Panc1 (cell line): ENCODE measurements around the gene ADAMTS7. TPM values are rescaled to one million over a fixed set of nuclear protein-coding genes. Genes with fewer than 3 reads are reported as not detected.
"Not testable (repeated sequence)": the region's sequence is repeated elsewhere in the genome, so short reads cannot be mapped to it uniquely, and the experiment has no call there.

Experiments
- ATAC-seq: fragments of 200-7000 bp; cut with Tn5 transposase; 2 replicates; pipeline ENCODE4 v1.9.1; 2020; ENCODE audit warnings: mild to moderate bottlenecking, moderate library complexity
- BruUV-seq: library from RNA; stranded (reverse); fragments of 400-500 nt; replicated peaks from 2 replicates; lab custom pipeline; 2021; lab: Mats Ljungman, UMichigan
- CTCF ChIA-PET: fragments of 300-600 bp; sonication (Branson Sonifier 250); formaldehyde crosslinking; loops from one replicate; lab custom pipeline; 2022; ENCODE audit warnings: antibody characterized with exemption; lab: Charles Lee
- POLR2A ChIA-PET: fragments of 300-600 bp; sonication (Branson Sonifier 250); formaldehyde crosslinking; loops from one replicate; lab custom pipeline; 2022; ENCODE audit warnings: antibody characterized with exemption; lab: Charles Lee
- DNase-seq: peaks from one replicate; pipeline ENCODE4 v3.0.0-alpha.2; 2010; ENCODE audit warnings: low read depth, low spot score
- H3K27ac ChIP-seq: 2 replicates; pipeline ENCODE4 v1.5.1; 2011; ENCODE audit warnings: mild to moderate bottlenecking, low read length, inconsistent platforms
- H3K27me3 ChIP-seq: fragments of 200-500 bp; sonication (Bioruptor generic); 2 replicates; pipeline ENCODE4 v1.6.0; 2014; ENCODE audit warnings: low read length, inconsistent platforms; ENCODE audit not compliant: control insufficient read depth, insufficient read depth
- H3K36me3 ChIP-seq: fragments of 200-500 bp; sonication (Bioruptor generic); 2 replicates; pipeline ENCODE4 v1.5.1; 2014; ENCODE audit warnings: inconsistent platforms, mild to moderate bottlenecking, low read length, moderate library complexity; ENCODE audit not compliant: control insufficient read depth, insufficient read depth
- H3K4me1 ChIP-seq: 2 replicates; pipeline ENCODE4 v1.5.1; 2011; ENCODE audit warnings: inconsistent platforms, mild to moderate bottlenecking, low read length, moderate library complexity; ENCODE audit not compliant: control insufficient read depth, insufficient read depth
- H3K4me3 ChIP-seq, 2 experiments: 2 replicates each; pipeline ENCODE4 v1.5.1; 2011 to 2012; ENCODE audit warnings: low read depth in 2 of 2, low read length in 2 of 2, mild to moderate bottlenecking in 2 of 2, inconsistent platforms in 1 of 2, moderate library complexity in 1 of 2
- H3K9me3 ChIP-seq: fragments of 200-500 bp; sonication (Bioruptor generic); 2 replicates; pipeline ENCODE4 v1.5.1; 2014; ENCODE audit warnings: low read depth, mild to moderate bottlenecking, inconsistent platforms, low read length, moderate library complexity; ENCODE audit not compliant: control insufficient read depth, insufficient read depth
- POLR2AphosphoS5 ChIP-seq: IDR thresholded peaks from 2 replicates; pipeline ENCODE4 v1.6.1; 2012; ENCODE audit warnings: mild to moderate bottlenecking, low read depth, low read length, moderate library complexity
- SIN3A ChIP-seq: IDR thresholded peaks from 2 replicates; pipeline ENCODE4 v1.6.1; 2012; ENCODE audit warnings: low read depth, mild to moderate bottlenecking, low read length, moderate library complexity, borderline replicate concordance; ENCODE audit not compliant: insufficient read depth
- TCF7L2 ChIP-seq: IDR thresholded peaks from 2 replicates; pipeline ENCODE4 v1.6.1; 2011; ENCODE audit warnings: mild to moderate bottlenecking, low read depth, low read length, inconsistent platforms
- in situ Hi-C: cut with HindIII; loops from 2 replicates; pipeline ENCODE4 v1.10.0; 2016; ENCODE audit warnings: low sequenced_read_pairs, low pct_unique_long_range_greater_than_20kb
- intact Hi-C: fragments of 100-400 bp; cut with micrococcal nuclease; formaldehyde crosslinking; loops from one replicate; pipeline ENCODE4 v1.10.0; 2022; ENCODE audit not compliant: unreplicated experiment
- total RNA-seq: library from RNA; stranded (reverse); gene quantifications from one replicate; pipeline ENCODE4 v1.2.1, GENCODE V29; 2021; ENCODE audit not compliant: unreplicated experiment
- TF ChIP-seq, protein P1 (sequence below), 2 experiments: IDR thresholded peaks; 2 replicates each; pipeline ENCODE4 v1.6.1; 2011 to 2012; ENCODE audit warnings: low read depth in 2 of 2, control low read depth in 1 of 2, low read length in 1 of 2, mild to moderate bottlenecking in 1 of 2, moderate library complexity in 1 of 2; ENCODE audit not compliant: insufficient read depth in 1 of 2
- TF ChIP-seq, protein P2 (sequence below): fragments of 450-650 bp; IDR thresholded peaks from 2 replicates; pipeline ENCODE4 v1.5.1; 2017; ENCODE audit warnings: mild to moderate bottlenecking

Gene ADAMTS7
- total RNA-seq, 1 experiment from 2014 or later = 1.0 TPM

DNA sequence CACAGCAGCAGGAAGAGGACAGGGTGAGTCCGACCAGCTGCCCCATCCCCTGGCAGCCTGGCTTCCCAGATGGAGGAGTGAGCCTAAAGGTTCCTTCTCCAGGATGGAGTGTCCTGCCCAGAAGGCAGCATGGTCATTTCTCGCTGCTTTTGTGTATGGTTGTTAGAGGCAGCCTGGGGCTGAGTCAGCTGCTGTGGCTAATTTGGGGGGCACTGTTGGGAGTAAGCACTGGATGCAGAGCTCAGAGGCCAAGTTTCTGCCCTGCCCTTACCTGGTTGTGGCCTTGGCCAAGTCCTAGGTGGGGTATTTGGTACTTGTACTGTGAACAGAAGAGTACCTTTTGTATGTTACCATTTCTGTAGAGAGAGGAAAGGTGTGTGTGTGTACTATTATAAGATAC, 78.6 kb downstream of the ADAMTS7 start:
- CTCF ChIA-PET = no interaction called here
- in situ Hi-C loops = no loop called here

DNA sequence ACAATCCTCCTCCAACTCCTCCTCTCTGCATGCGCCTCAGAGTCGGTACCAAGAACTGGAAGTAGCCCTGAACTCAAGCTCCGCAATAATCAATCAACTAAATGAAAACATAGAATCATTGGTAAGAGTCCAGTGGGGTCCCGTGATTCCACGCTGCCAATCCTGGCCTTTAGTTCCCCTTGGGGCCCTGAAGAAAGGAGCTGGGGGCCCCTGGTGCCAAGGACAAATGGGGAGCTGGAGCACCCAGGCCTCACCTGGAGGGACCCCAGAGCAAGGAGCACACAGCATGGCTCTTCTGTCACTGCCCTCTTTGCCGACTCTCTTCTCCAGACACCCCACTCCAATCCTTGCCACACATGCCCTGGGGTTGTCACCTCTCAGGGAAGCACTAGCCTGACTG, 80.3 kb downstream of the ADAMTS7 start:
- intact Hi-C loops = no loop called here

More for the DNA sequence above, 78.6 kb downstream of the ADAMTS7 start:
- POLR2A ChIA-PET = no interaction called here
- Histone ChIP-seq H3K27ac (no peak overlapping the region), H3K36me3 (no peaks in the 10 kb centered on the region), H3K4me3 (no peak overlapping the region), H3K4me1 (no peaks in the 10 kb centered on the region), H3K9me3 (no peaks in the 10 kb centered on the region), H3K27me3 (no peaks in the 10 kb centered on the region; the same call in 1 of the 2 replicates)
- ATAC-seq (no peak), DNase-seq (no peak)
- intact Hi-C loops = no loop called here
- TF ChIP-seq, protein P1, sequence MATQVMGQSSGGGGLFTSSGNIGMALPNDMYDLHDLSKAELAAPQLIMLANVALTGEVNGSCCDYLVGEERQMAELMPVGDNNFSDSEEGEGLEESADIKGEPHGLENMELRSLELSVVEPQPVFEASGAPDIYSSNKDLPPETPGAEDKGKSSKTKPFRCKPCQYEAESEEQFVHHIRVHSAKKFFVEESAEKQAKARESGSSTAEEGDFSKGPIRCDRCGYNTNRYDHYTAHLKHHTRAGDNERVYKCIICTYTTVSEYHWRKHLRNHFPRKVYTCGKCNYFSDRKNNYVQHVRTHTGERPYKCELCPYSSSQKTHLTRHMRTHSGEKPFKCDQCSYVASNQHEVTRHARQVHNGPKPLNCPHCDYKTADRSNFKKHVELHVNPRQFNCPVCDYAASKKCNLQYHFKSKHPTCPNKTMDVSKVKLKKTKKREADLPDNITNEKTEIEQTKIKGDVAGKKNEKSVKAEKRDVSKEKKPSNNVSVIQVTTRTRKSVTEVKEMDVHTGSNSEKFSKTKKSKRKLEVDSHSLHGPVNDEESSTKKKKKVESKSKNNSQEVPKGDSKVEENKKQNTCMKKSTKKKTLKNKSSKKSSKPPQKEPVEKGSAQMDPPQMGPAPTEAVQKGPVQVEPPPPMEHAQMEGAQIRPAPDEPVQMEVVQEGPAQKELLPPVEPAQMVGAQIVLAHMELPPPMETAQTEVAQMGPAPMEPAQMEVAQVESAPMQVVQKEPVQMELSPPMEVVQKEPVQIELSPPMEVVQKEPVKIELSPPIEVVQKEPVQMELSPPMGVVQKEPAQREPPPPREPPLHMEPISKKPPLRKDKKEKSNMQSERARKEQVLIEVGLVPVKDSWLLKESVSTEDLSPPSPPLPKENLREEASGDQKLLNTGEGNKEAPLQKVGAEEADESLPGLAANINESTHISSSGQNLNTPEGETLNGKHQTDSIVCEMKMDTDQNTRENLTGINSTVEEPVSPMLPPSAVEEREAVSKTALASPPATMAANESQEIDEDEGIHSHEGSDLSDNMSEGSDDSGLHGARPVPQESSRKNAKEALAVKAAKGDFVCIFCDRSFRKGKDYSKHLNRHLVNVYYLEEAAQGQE (IDR thresholded peaks at IDR 0.05; ENCODE audit: insufficient read depth in 1 of 2, low read depth in 2 of 2, low read length in 1 of 2) = no peak
- no peak for TF ChIP-seq TCF7L2
- BruUV-seq = no TSS peak

DNA sequence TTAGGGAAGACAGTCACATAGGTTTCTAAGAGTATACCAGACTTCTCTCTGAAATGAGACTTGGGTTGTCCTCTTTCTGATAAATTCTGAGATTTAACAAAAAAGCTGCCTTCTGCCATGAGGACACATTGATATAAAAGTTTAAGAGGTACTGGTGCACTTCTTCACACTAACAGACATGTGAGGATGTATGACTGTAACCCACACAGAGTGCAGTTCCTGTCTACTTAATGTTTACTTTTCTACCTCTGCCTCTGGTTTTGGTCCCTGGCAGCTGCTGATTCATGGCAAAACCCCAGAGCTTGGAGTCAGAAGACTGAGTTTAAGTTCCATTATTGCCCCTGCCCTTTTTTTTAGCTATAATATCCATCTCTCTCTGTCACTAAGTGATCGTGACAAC, 82.8 kb downstream of the ADAMTS7 start:
- H3K4me1 ChIP-seq, H3K36me3 ChIP-seq, H3K9me3 ChIP-seq, H3K27ac ChIP-seq, BruUV-seq, in situ Hi-C loops, H3K27me3 ChIP-seq, DNase-seq, H3K4me3 ChIP-seq, ATAC-seq, POLR2A ChIA-PET, intact Hi-C loops: not testable (repeated sequence)
- CTCF ChIA-PET = interaction anchor here (0.6 to 1.1 kb wide), 2 partner anchors 20 to 146 kb away, joined by 3 read pairs; no protein-coding TSS in a partner anchor

More for the DNA sequence above, 80.3 kb downstream of the ADAMTS7 start:
- BruUV-seq = no TSS peak
- ATAC-seq = no peak
- in situ Hi-C loops = no loop called here
- DNase-seq = no peak
- ChIA-PET POLR2A (no interaction called here), CTCF (no interaction called here)
- Histone ChIP-seq H3K27ac (no peak overlapping the region), H3K9me3 (no peaks in the 10 kb centered on the region), H3K27me3 (no peaks in the 10 kb centered on the region; the same call in 1 of the 2 replicates), H3K4me3 (no peak overlapping the region), H3K36me3 (no peaks in the 10 kb centered on the region), H3K4me1 (no peaks in the 10 kb centered on the region)
- TF ChIP-seq TCF7L2 (no peak), SIN3A (no peak), POLR2AphosphoS5 (no peak)
- TF ChIP-seq, protein P2, sequence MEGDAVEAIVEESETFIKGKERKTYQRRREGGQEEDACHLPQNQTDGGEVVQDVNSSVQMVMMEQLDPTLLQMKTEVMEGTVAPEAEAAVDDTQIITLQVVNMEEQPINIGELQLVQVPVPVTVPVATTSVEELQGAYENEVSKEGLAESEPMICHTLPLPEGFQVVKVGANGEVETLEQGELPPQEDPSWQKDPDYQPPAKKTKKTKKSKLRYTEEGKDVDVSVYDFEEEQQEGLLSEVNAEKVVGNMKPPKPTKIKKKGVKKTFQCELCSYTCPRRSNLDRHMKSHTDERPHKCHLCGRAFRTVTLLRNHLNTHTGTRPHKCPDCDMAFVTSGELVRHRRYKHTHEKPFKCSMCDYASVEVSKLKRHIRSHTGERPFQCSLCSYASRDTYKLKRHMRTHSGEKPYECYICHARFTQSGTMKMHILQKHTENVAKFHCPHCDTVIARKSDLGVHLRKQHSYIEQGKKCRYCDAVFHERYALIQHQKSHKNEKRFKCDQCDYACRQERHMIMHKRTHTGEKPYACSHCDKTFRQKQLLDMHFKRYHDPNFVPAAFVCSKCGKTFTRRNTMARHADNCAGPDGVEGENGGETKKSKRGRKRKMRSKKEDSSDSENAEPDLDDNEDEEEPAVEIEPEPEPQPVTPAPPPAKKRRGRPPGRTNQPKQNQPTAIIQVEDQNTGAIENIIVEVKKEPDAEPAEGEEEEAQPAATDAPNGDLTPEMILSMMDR = no peak
- TF ChIP-seq, protein P1 (IDR thresholded peaks at IDR 0.05; ENCODE audit: insufficient read depth in 1 of 2, low read depth in 2 of 2, low read length in 1 of 2) = no peak
